HG02981 (cell line): ENCODE data around the gene RNF141.

ENCODE experiments used
- ATAC-seq: cut with Tn5 transposase; IDR thresholded peaks from one replicate; pipeline ENCODE4 v1.9.1; 2021; ENCODE audit warnings: mild to moderate bottlenecking, moderate library complexity; ENCODE audit not compliant: unreplicated experiment

Gene RNF141

GRCh38 chr11:10498426-10499250 lies 42.3 kb downstream of the RNF141 start:
- ATAC-seq = no peak

GRCh38 chr11:10498022-10498400 lies 43.0 kb downstream of the RNF141 start:
- ATAC-seq = no peak

- no peak for ATAC-seq
Measured at GRCh38 chr11:10497371-10498021, 43.5 kb downstream of the RNF141 start.

DNA sequence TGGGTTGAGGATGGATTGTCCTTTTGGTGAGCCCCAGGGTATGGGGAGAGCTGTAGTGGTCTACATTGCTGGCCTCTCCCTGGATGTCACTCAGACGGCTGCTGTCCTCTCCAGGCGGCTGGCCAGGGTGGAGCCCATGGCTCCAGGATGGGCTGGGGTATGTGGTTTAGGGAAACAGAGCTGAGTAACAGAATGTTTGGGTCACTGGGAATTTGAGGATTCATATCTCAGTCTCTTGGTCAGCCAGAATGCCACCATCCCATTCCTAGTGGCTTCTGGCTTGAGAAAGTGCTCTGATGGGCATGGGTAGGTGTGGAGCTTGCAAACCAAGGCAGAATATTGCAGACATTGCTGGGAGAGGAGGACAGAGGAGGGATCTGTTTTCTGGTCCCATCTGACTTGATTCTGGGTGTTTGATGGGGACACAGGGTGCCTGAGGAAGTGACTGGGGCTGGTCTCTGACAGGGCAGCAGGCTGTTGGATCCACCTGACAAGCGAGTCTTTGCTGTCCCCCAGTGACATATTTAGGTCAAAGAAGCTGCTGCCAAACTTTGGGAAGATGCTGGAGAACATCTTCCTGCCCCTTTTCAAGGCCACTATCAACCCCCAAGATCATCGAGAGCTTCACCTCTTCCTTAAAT lies 44.6 kb downstream of the RNF141 start:
- ATAC-seq = no peak

DNA sequence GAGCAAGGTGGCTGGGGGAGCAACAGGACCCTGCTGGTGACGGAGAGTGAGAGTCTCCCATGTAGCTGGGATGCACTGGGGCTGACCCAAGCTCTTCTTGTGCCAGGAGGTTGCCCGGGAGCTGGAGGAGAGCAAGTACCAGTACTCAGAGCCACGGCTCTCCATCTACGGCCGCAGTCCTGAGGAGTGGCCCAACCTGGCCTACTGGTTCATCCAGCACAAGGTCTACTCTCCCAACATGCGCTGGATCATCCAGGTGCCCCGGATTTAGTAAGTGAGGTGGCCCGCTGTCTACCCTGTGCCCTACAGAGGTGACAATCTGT lies 45.6 kb downstream of the RNF141 start:
- no peak for ATAC-seq

GRCh38 chr11:10494636-10495463 lies 46.1 kb downstream of the RNF141 start:
- ATAC-seq = no peak

DNA sequence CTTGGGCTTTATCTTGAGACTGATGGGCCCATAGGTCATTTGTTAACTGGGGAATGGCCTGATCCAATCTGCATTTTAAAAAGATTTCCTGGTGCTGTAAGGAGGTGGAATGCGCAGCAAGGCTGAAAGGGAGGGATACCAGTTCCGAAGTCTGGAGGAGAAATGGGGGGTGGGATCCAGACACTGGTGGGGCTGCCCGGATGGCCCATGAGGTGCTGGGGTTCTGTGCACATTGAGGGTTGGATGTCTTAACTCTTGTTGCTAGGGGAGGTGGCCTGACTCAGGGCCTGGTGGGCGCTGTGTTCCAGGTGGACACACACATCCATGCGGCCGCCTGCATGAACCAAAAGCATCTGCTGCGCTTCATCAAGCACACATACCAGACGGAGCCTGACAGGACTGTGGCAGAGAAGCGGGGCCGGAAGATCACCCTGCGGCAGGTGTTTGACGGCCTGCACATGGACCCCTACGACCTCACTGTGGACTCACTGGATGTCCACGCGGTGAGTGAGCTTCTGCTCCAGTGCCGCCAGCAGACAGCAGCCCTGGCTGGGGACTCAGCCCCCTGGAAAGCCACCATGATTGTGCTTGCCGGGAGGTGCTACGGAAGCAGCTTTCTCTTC lies 47.8 kb downstream of the RNF141 start:
- no peak for ATAC-seq

- no peak for ATAC-seq
Measured at GRCh38 chr11:10492084-10492483, 48.9 kb downstream of the RNF141 start.

GRCh38 chr11:10490398-10491241 lies 50.4 kb downstream of the RNF141 start:
- ATAC-seq = no peak

- ATAC-seq = no peak
Measured at GRCh38 chr11:10490032-10490397, 51.0 kb downstream of the RNF141 start.

GRCh38 chr11:10488934-10489691 lies 51.9 kb downstream of the RNF141 start:
- peak; percentile 60 for ATAC-seq

GRCh38 chr11:10488121-10488933 lies 52.7 kb downstream of the RNF141 start:
- no peak for ATAC-seq

DNA sequence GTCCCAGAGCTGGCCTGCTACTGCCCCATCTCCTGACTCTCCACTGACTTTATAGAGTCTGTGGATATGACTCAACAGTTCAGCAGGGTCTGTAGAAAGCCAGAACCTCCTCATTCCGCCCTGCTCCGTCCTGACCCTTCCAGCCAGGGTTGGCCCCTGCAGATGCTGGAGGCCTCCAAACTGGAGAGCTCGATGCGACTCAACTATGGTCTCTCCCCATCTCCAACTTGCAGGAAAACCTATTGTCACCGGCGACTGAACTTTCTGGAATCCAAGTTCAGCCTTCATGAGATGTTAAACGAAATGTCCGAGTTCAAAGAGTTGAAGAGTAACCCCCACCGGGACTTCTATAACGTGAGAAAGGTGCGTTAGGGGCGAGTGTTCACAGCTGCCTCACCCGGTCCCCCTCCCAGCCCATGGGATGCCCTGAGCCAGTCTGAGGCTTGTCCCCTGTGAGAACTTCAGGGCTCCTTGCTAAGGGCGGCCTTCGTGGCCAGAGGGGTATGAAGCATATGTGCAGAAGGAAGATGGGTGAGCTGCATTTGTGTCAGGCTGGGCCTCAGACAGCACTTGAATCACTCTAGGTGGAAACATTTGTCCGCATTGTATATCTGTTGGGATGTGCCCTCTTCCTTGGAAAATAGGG lies 53.9 kb downstream of the RNF141 start:
- ATAC-seq = no peak

- no peak for ATAC-seq
Measured at GRCh38 chr11:10486161-10486840, 54.7 kb downstream of the RNF141 start.

GRCh38 chr11:10485646-10486045 lies 55.3 kb downstream of the RNF141 start:
- no peak for ATAC-seq

DNA sequence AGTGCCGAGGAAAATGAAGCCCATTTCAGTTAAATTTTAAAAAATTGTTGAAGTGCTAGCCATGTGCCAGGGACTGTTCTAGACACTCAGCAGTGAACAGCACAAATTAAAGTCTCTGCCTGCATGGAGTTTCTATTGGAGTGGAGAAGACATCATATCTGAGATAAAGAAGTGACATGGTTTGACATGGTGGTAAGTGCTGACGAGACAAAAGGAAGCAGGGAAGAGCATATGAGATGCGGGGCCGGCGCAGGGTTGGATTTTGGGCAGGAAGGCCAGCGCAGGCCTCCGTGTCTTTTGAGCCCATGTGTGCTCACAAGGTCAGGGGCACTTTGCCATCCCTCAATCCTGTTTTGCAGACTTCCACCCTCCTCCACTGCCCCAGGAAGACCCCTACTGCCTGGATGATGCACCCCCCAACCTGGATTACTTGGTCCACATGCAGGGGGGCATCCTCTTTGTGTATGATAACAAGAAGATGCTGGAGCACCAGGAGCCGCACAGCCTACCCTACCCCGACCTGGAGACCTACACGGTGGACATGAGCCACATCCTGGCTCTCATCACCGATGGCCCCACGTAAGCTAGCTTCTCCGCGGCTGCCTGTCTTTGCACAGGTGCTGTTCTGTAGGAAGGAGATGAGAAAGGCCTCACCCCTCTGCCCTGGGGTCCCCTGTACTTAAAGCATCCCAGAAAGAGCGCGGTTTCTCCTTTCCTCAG lies 56.4 kb downstream of the RNF141 start:
- ATAC-seq = no peak

- ATAC-seq = no peak
Measured at GRCh38 chr11:10483584-10483983, 57.4 kb downstream of the RNF141 start.
